T-cell (primary cell): ENCODE measurements around the gene ADAMTS17. TPM values are rescaled to one million over a fixed set of nuclear protein-coding genes. Genes with fewer than 3 reads are reported as not detected.

ENCODE experiments used
- ATAC-seq, 4 experiments: fragments of 200-7000 bp in 3 of 4; fragments of 150-1000 bp in 1 of 4; cut with Tn5 transposase; replicated peaks in 1 of 4; 1 replicate in 3 of 4; 2 replicates in 1 of 4; pipeline ENCODE4 v1.10.0; 2021; ENCODE audit warnings: moderate library complexity in 3 of 4, mild to moderate bottlenecking in 2 of 4, moderate number of reproducible peaks in 1 of 4
- CTCF ChIA-PET, 2 donors: fragments of 300-600 bp; sonication (Branson Sonifier 250); formaldehyde crosslinking; loops; one replicate each; lab custom pipeline; 2022; ENCODE audit warnings: antibody characterized with exemption in 2 of 2; lab: Charles Lee
- POLR2A ChIA-PET, 2 donors: fragments of 300-600 bp; sonication (Branson Sonifier 250); formaldehyde crosslinking; loops; one replicate each; lab custom pipeline; 2022; ENCODE audit warnings: antibody characterized with exemption in 2 of 2; lab: Charles Lee
- DNase-seq, 35 experiments: peaks; one replicate each; pipeline versions ENCODE4 v3.0.0 to v3.0.0-alpha.2; 2013 to 2023
- H3K27ac ChIP-seq: one replicate; pipeline ENCODE4 v1.5.1; 2013; ENCODE audit warnings: low read length
- H3K27me3 ChIP-seq, 2 experiments: replicated peaks in 1 of 2; 1 replicate in 1 of 2; 2 replicates in 1 of 2; pipeline versions ENCODE4 v1.6.1 to v1.7.0; 2013; ENCODE audit warnings: low read length in 1 of 2, mixed read lengths in 1 of 2; ENCODE audit not compliant: control insufficient read depth in 2 of 2, insufficient read depth in 2 of 2; ENCODE audit errors: extremely low read depth in 1 of 2
- H3K36me3 ChIP-seq, 2 donors: 1 replicate in 1 of 2; 2 replicates in 1 of 2; pipeline versions ENCODE4 v1.6.1 to v1.7.0; 2013; ENCODE audit warnings: low read length in 1 of 2; ENCODE audit not compliant: control insufficient read depth in 2 of 2, insufficient read depth in 1 of 2; ENCODE audit errors: extremely low read depth in 1 of 2
- H3K4me1 ChIP-seq, 2 experiments: 1 replicate in 1 of 2; 2 replicates in 1 of 2; pipeline versions ENCODE4 v1.6.1 to v1.7.0; 2013; ENCODE audit warnings: low read length in 2 of 2, mixed read lengths in 1 of 2; ENCODE audit not compliant: insufficient read depth in 2 of 2, control insufficient read depth in 1 of 2; ENCODE audit errors: extremely low read depth in 1 of 2
- H3K4me3 ChIP-seq, 2 donors: 1 replicate in 1 of 2; 2 replicates in 1 of 2; pipeline versions ENCODE4 v1.5.1 to v1.7.0; 2013; ENCODE audit warnings: mild to moderate bottlenecking in 2 of 2, low read length in 1 of 2, moderate library complexity in 1 of 2; ENCODE audit not compliant: control insufficient read depth in 1 of 2; ENCODE audit errors: extremely low read depth in 1 of 2
- H3K9me3 ChIP-seq: 2 replicates; pipeline ENCODE4 v1.7.0; 2013
- H3K27ac Mint-ChIP-seq, 2 donors: one replicate each; pipeline ENCODE4 v1.8.0; 2020 to 2021; ENCODE audit warnings: mild to moderate bottlenecking in 2 of 2, mixed read lengths in 2 of 2
- H3K27me3 Mint-ChIP-seq, 2 donors: one replicate each; pipeline ENCODE4 v1.8.0; 2021 to 2022; ENCODE audit warnings: mixed read lengths in 2 of 2
- H3K36me3 Mint-ChIP-seq: one replicate; pipeline ENCODE4 v1.8.0; 2021; ENCODE audit warnings: mixed read lengths
- H3K4me1 Mint-ChIP-seq, 3 donors: one replicate each; pipeline ENCODE4 v1.8.0; 2020 to 2022; ENCODE audit warnings: mixed read lengths in 3 of 3, mild to moderate bottlenecking in 1 of 3
- H3K4me3 Mint-ChIP-seq, 3 donors: one replicate each; pipeline ENCODE4 v1.8.0; 2020 to 2022; ENCODE audit warnings: mild to moderate bottlenecking in 3 of 3, mixed read lengths in 3 of 3, moderate library complexity in 3 of 3
- H3K9me3 Mint-ChIP-seq, 3 donors: one replicate each; pipeline ENCODE4 v1.8.0; 2020 to 2022; ENCODE audit warnings: mixed read lengths in 3 of 3
- WGBS: methylation state at CpG from one replicate; pipeline ENCODE4 v1.1.5; 2013; ENCODE audit warnings: missing lambda C conversion rate; ENCODE audit not compliant: insufficient coverage; 5-methylcytosine and 5-hydroxymethylcytosine counted together
- total RNA-seq, 35 experiments: library from RNA in 6 of 35; stranded (reverse) in 6 of 35; fragments of 120-200 nt in 1 of 35; gene quantifications; one replicate each; pipeline versions ENCODE4 v1.2.1 to v1.2.4 and lab custom pipeline; 2013 to 2026

Gene ADAMTS17
- total RNA-seq, 5 donors from 2014 or later (not counting 1 experiment from before 2014, with no cell fraction given), result 8.9 to 17.8 (median 11.6) TPM

DNA sequence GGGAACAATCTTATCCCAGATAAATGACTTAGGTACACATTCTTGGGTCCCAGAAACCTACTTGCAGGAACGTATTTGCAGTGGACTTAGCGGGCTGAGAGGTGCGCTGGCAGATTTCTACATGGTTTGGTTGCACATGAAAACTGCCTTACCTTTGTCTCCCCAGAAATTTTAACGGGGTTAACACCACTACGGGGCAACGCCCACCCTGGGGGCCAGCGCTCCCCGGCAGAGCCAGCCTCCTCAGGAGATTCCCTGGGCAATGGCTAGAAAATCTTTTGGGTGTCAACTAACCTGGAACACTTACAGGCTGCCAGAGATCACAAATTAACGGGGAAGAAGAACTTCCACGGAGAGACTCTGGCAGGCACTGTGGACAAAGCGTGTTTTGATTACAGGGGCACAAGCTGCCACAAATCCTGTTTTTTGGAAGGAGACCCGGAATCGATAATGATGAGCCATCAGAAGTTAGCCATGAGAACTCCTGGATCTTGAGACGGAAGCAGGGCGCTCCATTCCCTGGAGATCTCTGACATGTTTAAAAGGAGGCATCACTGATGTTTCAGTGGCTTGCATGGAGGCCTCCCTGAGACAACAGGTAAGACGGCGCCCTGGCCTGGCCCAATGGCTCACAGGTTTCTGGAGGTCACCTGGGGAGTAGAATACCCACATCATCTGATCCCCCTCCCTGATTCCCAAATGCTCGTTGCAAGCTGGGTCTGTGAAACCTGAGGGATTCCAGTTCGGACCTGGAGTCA, 288.9 kb downstream of the ADAMTS17 start:
- Mint-ChIP-seq H3K4me1 (peaks cover 0 to 5% (median 0%) of the 10 kb centered on the region in 3 donors), H3K4me3 (no peak overlapping the region), H3K9me3 (peaks cover 0 to 1% (median 0%) of the 10 kb centered on the region in 3 donors), H3K27ac (no peak overlapping the region), H3K36me3 (peaks cover 22% of the 10 kb centered on the region), H3K27me3 (no peaks in the 10 kb centered on the region)
- 84% methylated on average over 19 of the region's 19 CpGs for WGBS
- Histone ChIP-seq H3K4me3 (no peak overlapping the region), H3K9me3 (no peaks in the 10 kb centered on the region), H3K27ac (no peak overlapping the region), H3K36me3 (no peaks in the 10 kb centered on the region), H3K27me3 (peaks cover 0 to 6% of the 10 kb centered on the region in 2 experiments), H3K4me1 (no peaks in the 10 kb centered on the region)
- POLR2A ChIA-PET, result no interaction called here
- DNase-seq (no peak), ATAC-seq (no peak)
- CTCF ChIA-PET, result no interaction called here

DNA sequence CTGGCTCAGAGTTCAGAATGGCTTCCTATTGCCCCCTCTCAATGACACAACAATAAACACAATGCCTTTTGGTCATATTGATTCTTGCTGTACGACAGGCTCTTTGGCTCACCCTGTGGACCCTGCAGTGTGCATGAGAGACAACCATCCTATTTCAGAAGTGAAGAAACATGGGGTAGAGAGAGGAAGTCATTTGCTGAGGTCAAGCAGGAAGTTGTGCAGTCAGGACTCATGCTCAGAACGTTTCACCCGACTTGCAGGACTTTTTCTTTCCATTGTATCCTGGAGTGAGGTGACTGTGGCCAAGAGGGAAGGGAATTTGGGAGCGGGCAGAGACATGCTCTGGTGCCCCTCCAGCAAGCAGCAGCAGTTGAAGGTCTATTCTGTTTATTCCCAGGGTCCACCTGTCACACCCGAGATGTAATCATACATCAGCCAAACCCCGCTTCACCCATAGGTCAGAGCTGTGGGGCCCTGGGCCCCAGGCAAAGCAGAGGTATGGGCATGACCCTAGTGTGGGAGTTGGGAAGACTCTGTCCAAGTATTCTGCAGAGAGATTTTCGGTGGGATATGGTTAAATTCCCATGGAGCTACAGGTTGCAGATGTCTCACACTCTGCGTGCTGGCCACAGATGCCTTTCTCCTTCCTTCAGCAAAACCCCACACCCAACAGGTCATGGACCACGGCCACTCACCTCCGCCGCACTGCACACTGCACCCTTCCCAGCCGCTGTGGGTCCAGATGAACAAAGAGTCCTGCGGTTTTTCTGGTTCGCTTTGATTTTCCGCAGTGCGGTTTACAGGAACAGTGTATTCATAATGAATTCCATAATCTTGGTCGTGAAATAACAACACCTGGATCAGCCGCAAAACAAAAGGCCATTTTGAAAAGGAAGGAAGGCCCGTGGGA, 290.6 kb downstream of the ADAMTS17 start:
- ChIA-PET POLR2A (no interaction called here), CTCF (no interaction called here)
- peaks cover 0 to 5% (median 0%) of the 10 kb centered on the region in 3 donors for H3K4me1 Mint-ChIP-seq
- peaks cover 35% of the 10 kb centered on the region for H3K36me3 Mint-ChIP-seq
- no peaks in the 10 kb centered on the region for H3K27me3 Mint-ChIP-seq
- no peak overlapping the region for H3K27ac Mint-ChIP-seq
- no peak overlapping the region for H3K4me3 Mint-ChIP-seq
- H3K9me3 Mint-ChIP-seq, result peaks cover 0 to 5% (median 2%) of the 10 kb centered on the region in 3 donors
- H3K36me3 ChIP-seq, result no peaks in the 10 kb centered on the region
- no peaks in the 10 kb centered on the region for H3K4me1 ChIP-seq
- H3K4me3 ChIP-seq, result no peak overlapping the region
- no peak for DNase-seq
- H3K27ac ChIP-seq, result no peak overlapping the region
- no peaks in the 10 kb centered on the region for H3K9me3 ChIP-seq
- WGBS, result 66% methylated on average over 10 of the region's 19 CpGs
- H3K27me3 ChIP-seq, result peaks cover 0 to 6% of the 10 kb centered on the region in 2 experiments
- ATAC-seq, result no peak

DNA sequence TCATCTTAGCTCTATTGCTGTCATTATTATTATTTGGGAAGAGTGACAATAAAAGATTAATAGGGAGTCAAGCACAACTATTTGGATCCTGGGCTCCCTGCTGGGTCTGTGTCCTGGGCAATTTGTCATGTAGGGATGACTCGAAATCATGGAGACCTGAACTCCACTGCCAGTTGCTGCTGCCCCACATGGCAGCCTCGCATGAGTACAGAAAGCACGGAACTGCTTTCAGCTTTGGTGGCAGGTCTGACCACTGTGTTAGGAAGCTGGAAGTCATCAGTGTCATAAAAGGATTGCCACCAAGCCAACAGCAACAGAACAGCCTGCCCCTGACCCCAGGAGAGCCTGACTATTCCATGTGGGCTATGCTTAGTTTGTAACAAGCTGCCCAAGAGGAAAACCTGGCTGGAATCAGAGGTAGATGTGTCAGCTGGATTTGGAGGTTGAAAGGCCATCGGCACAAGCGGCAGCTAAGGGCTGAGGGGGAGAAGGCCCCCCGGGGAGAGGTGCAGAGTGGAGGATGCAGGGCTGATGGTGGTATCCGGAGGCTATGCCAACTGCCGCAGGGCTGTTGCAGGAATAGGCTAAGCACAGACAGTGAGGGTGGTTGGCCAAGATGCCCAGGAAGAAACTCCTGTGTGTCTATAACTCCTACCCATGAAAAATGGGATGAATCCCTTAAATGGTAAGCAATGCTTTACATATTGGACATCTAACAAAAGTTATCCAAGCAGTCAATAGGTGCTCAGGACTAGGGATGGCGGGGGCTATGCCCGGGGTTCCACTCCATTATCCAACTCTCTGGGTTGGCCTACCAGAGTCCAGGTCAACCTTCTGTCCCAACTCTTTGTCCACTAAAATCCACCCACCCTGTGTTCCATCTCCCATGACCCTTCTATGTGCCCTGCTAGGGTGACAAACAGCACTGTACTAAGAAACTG, 291.6 kb downstream of the ADAMTS17 start:
- Histone ChIP-seq H3K4me3 (no peak overlapping the region), H3K36me3 (no peaks in the 10 kb centered on the region), H3K27me3 (peaks cover 0 to 6% of the 10 kb centered on the region in 2 experiments), H3K4me1 (no peaks in the 10 kb centered on the region), H3K27ac (no peak overlapping the region), H3K9me3 (no peaks in the 10 kb centered on the region)
- ChIA-PET POLR2A (no interaction called here), CTCF (no interaction called here)
- ATAC-seq (no peak), DNase-seq (no peak)
- H3K9me3 Mint-ChIP-seq, result peaks cover 0 to 5% (median 2%) of the 10 kb centered on the region in 3 donors
- H3K27me3 Mint-ChIP-seq, result no peaks in the 10 kb centered on the region
- H3K4me3 Mint-ChIP-seq, result no peak overlapping the region
- WGBS, result 80% methylated on average over 8 of the region's 10 CpGs
- H3K4me1 Mint-ChIP-seq, result peaks cover 0 to 5% (median 0%) of the 10 kb centered on the region in 3 donors
- H3K27ac Mint-ChIP-seq, result no peak overlapping the region
- peaks cover 35% of the 10 kb centered on the region for H3K36me3 Mint-ChIP-seq

DNA sequence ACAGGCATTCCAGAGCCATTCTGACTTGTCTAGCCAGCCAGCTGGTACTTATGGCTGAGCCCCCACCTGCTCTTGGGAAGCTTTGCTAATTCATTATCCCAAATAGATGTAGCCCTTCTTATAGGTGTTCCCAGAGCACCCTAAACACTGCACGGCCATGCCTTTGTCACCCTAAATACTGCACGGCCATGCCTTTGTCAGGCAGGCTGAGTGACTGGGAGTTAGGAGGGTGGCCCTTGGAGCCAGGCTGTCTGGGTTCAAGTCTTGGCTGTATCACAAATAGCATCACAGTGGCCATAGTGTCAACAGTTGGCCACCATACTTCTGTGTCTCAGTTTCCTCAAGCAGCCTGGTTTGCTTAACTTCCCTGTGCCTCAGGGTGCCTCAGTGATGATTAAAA, 292.3 kb downstream of the ADAMTS17 start:
- Histone ChIP-seq H3K4me1 (no peaks in the 10 kb centered on the region), H3K36me3 (no peaks in the 10 kb centered on the region), H3K9me3 (no peaks in the 10 kb centered on the region), H3K4me3 (no peak overlapping the region), H3K27ac (no peak overlapping the region), H3K27me3 (peaks cover 0 to 3% of the 10 kb centered on the region in 2 experiments)
- H3K36me3 Mint-ChIP-seq, result peaks cover 35% of the 10 kb centered on the region
- ATAC-seq (no peak), DNase-seq (no peak)
- CTCF ChIA-PET, result no interaction called here
- H3K4me3 Mint-ChIP-seq, result no peak overlapping the region
- H3K27me3 Mint-ChIP-seq, result no peaks in the 10 kb centered on the region
- no peak overlapping the region for H3K27ac Mint-ChIP-seq
- peaks cover 0 to 5% (median 2%) of the 10 kb centered on the region in 3 donors for H3K9me3 Mint-ChIP-seq
- POLR2A ChIA-PET, result no interaction called here
- no CpG with 5 or more reads among the region's 2 CpGs for WGBS
- peaks cover 0 to 5% (median 0%) of the 10 kb centered on the region in 3 donors for H3K4me1 Mint-ChIP-seq

DNA sequence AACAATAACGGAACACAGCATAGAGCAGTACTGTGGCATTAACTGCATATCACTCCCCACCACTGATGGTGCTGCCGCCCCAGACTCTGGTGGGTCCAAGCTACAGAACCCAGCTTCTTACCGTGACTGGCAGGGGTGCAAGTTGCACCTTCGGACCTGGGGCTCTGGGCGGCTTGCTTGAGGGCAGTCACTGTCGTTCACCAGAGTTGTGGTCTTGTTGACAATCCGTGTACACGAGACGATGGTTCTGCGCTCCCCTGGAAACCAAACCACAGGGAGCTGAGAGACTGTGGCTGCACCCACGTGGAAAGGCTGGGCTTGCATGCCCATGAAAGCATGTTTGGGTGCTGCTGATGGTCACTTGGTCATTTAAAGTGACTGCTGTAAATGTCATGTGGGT, 293.0 kb downstream of the ADAMTS17 start:
- ATAC-seq, result no peak
- WGBS, result 93% methylated on average over 10 of the region's 11 CpGs
- no peaks in the 10 kb centered on the region for H3K27me3 ChIP-seq
- no peak overlapping the region for H3K27ac Mint-ChIP-seq
- peaks cover 43% of the 10 kb centered on the region for H3K36me3 Mint-ChIP-seq
- no peak overlapping the region for H3K4me3 Mint-ChIP-seq
- ChIA-PET CTCF (no interaction called here), POLR2A (no interaction called here)
- no peak overlapping the region for H3K27ac ChIP-seq
- DNase-seq, result no peak
- no peak overlapping the region for H3K4me3 ChIP-seq
- H3K36me3 ChIP-seq, result no peaks in the 10 kb centered on the region
- H3K27me3 Mint-ChIP-seq, result no peaks in the 10 kb centered on the region
- H3K9me3 ChIP-seq, result no peaks in the 10 kb centered on the region
- H3K9me3 Mint-ChIP-seq, result peaks cover 0 to 5% (median 2%) of the 10 kb centered on the region in 3 donors
- H3K4me1 ChIP-seq, result no peaks in the 10 kb centered on the region
- H3K4me1 Mint-ChIP-seq, result peaks cover 0 to 5% (median 0%) of the 10 kb centered on the region in 3 donors

DNA sequence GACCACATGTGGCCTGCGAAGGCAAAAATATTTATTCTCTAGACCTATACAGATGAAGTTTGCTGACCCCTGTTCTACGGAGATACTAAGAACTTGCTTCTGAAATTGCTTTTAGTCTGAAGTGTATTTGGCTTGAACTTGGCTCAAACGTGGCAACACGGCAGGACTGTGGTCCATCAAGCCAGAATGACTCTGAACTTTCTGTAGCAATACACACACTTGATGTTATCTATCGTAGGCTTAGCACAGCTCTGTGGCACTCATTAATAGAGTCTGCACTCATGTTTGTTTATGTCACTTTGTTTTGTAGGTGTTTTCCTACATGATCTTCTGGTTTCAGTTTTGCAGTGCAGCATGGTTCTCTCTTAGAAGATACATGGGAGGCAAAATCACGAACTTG, 298.1 kb downstream of the ADAMTS17 start:
- Histone ChIP-seq H3K9me3 (no peaks in the 10 kb centered on the region), H3K4me3 (no peak overlapping the region), H3K27ac (no peak overlapping the region), H3K4me1 (no peaks in the 10 kb centered on the region), H3K27me3 (no peaks in the 10 kb centered on the region), H3K36me3 (no peaks in the 10 kb centered on the region)
- no peak overlapping the region for H3K4me3 Mint-ChIP-seq
- H3K9me3 Mint-ChIP-seq, result peaks cover 0 to 5% (median 2%) of the 10 kb centered on the region in 3 donors
- H3K36me3 Mint-ChIP-seq, result peaks cover 35% of the 10 kb centered on the region
- no peaks in the 10 kb centered on the region for H3K27me3 Mint-ChIP-seq
- H3K4me1 Mint-ChIP-seq, result no peaks in the 10 kb centered on the region
- H3K27ac Mint-ChIP-seq, result no peak overlapping the region
- DNase-seq (no peak), ATAC-seq (no peak)
- POLR2A ChIA-PET, result no interaction called here
- 80% methylated on average over 1 of the region's 6 CpGs for WGBS
- CTCF ChIA-PET, result no interaction called here
